ENCODE measurements around the gene ITGAE.
A peak's percentile ranks its signal among the peaks of the same experiment; 100 is the strongest.

The ITGAE gene

DNA sequence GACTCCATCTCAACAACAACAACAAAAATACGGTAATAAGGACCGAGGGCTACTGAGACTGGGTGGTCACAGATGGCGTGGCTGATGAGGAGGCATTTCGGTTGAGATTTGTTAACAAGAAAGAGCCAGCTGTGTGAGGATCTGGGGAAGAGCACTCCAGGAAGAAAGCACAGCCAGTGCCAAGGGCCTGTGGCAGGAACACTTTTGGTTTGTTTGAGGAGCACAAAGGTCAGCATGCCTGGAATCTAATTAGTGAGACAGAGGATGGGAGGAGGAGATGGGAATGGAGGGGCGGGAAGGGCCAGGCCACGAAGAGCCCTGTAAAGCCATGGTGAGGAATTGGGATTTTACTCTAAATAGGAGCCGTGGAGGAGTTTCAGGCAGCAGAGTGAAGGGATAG is 52.4 kb downstream of the ITGAE start:
- DNase-seq (ENCODE audit: low spot score), result no peak
- in situ Hi-C loops (cut with MboI; ENCODE audit: low sequenced_read_pairs, unreplicated experiment), result no loop called here
- TF ChIP-seq, protein P1, sequence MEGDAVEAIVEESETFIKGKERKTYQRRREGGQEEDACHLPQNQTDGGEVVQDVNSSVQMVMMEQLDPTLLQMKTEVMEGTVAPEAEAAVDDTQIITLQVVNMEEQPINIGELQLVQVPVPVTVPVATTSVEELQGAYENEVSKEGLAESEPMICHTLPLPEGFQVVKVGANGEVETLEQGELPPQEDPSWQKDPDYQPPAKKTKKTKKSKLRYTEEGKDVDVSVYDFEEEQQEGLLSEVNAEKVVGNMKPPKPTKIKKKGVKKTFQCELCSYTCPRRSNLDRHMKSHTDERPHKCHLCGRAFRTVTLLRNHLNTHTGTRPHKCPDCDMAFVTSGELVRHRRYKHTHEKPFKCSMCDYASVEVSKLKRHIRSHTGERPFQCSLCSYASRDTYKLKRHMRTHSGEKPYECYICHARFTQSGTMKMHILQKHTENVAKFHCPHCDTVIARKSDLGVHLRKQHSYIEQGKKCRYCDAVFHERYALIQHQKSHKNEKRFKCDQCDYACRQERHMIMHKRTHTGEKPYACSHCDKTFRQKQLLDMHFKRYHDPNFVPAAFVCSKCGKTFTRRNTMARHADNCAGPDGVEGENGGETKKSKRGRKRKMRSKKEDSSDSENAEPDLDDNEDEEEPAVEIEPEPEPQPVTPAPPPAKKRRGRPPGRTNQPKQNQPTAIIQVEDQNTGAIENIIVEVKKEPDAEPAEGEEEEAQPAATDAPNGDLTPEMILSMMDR (IDR thresholded peaks at IDR 0.05; ENCODE audit: borderline replicate concordance, control extremely low read depth, extremely low read depth, insufficient read depth, missing control alignments), result no peak

- TF ChIP-seq, protein P1 (IDR thresholded peaks at IDR 0.05; ENCODE audit: borderline replicate concordance, control extremely low read depth, extremely low read depth, insufficient read depth, missing control alignments), result no peak
- in situ Hi-C loops (cut with MboI; ENCODE audit: low sequenced_read_pairs, unreplicated experiment), result no loop called here
- no peak for DNase-seq (ENCODE audit: low spot score)
Observed at GRCh38 chr17:3747805-3748204, 53.2 kb downstream of the ITGAE start.

DNA sequence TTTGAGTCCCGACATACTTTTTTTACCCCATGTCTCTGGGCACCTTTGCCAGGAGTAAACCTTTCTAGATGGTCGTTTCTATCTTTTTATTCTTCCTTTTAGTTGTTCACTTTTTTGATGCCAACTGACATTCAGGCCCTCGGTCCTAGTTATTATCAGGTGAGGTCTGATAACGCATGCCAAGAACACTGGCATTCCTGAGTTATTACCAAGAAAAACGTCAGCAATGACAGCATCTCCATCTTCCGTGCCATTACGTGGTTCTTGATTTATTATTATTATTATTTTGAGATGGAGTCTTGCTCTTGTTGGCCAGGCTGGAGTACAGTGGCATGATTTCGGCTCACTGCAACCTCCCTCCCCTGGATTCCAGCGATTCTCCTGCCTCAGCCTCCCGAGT is 55.9 kb downstream of the ITGAE start:
- in situ Hi-C loops (cut with MboI; ENCODE audit: low sequenced_read_pairs, unreplicated experiment), result no loop called here
- TF ChIP-seq, protein P1 (IDR thresholded peaks at IDR 0.05; ENCODE audit: borderline replicate concordance, control extremely low read depth, extremely low read depth, insufficient read depth, missing control alignments), result no peak
- DNase-seq (ENCODE audit: low spot score), result no peak

DNA sequence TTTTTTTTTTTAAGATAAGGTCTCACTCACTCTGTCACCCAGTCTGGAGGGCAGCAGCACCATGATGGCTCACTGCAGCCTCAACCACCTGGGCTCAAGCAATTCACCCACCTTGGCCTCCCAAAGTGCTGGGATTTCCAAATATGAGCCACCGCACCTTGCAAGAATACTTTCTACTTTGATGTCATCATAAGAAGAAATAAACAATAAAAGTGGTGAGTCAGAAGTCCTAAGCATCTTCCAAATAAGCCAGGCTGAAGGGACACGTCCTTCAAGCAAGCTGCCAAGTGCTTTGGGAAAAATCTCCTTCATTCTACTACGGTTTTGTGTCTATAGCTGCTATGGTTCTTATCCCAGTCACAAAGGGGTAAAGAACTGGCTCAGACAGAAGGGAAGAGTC is 57.0 kb downstream of the ITGAE start:
- in situ Hi-C loops (cut with MboI; ENCODE audit: low sequenced_read_pairs, unreplicated experiment), result loop anchor here (5.0 kb wide), 1 partner anchor 78 kb away; no protein-coding TSS in a partner anchor
- no peak for DNase-seq (ENCODE audit: low spot score)
- TF ChIP-seq, protein P1 (IDR thresholded peaks at IDR 0.05; ENCODE audit: borderline replicate concordance, control extremely low read depth, extremely low read depth, insufficient read depth, missing control alignments), result no peak

GRCh38 chr17:3740611-3741073 is 60.3 kb downstream of the ITGAE start:
- in situ Hi-C loops (cut with MboI; ENCODE audit: low sequenced_read_pairs, unreplicated experiment), result loop anchor here (5.0 kb wide), 1 partner anchor 82 kb away; no protein-coding TSS in a partner anchor
- TF ChIP-seq, protein P1 (IDR thresholded peaks at IDR 0.05; ENCODE audit: borderline replicate concordance, control extremely low read depth, extremely low read depth, insufficient read depth, missing control alignments), result no peak
- peak; percentile 65 for DNase-seq (ENCODE audit: low spot score)

- TF ChIP-seq, protein P1 (IDR thresholded peaks at IDR 0.05; ENCODE audit: borderline replicate concordance, control extremely low read depth, extremely low read depth, insufficient read depth, missing control alignments), result no peak
- in situ Hi-C loops (cut with MboI; ENCODE audit: low sequenced_read_pairs, unreplicated experiment), result loop anchor here (5.0 kb wide), 1 partner anchor 83 kb away; no protein-coding TSS in a partner anchor
- DNase-seq (ENCODE audit: low spot score), result no peak
Observed at GRCh38 chr17:3739422-3740124, 61.4 kb downstream of the ITGAE start.

Data from GM13976 (cell line).